ENCODE results near the gene TMOD1. TPM values are rescaled to one million over a fixed set of nuclear protein-coding genes. Genes with fewer than 3 reads are reported as not detected.

Gene TMOD1
- total and polyA plus RNA-seq, 2 of the 8 experiments (the other 6 are each of a cell fraction or from before 2014, with no cell fraction given): 0.17 to 0.88 TPM

GRCh38 chr9:97519441-97519970, 18.0 kb downstream of the TMOD1 start:
- no peak overlapping the region for H3K9ac ChIP-seq (replicated peaks in 1 of 4; ENCODE audit: extremely low read depth in 1 of 4, low read depth in 3 of 4, low read length in 3 of 4)
- CTCF ChIA-PET (ENCODE audit: partially characterized antibody): interaction anchor here (1.5 to 2.8 kb wide), 3 partner anchors 50 to 96 kb away, joined by 6 to 14 read pairs (median 10); no protein-coding TSS in a partner anchor
- peaks cover 0 to 2% (median 0%) of the 10 kb centered on the region in 4 experiments; a peak in 1 of 7 replicates for H3K4me1 ChIP-seq (replicated peaks in 1 of 4; ENCODE audit: control insufficient read depth in 3 of 4, insufficient read depth in 4 of 4, low read length in 3 of 4)

More at GRCh38 chr9:97519441-97519970, 18.0 kb downstream of the TMOD1 start:
- POLR2A ChIA-PET (ENCODE audit: partially characterized antibody): no interaction called here
- WGBS, 2 experiments (ENCODE audit: extremely low coverage in 1 of 2, insufficient coverage in 1 of 2, insufficient read length in 1 of 2, insufficient replicate concordance in 2 of 2, low coverage in 1 of 2, low lambda C conversion rate in 2 of 2, missing lambda C conversion rate in 1 of 2): 90% methylated on average over 11 of the region's 11 CpGs; no CpG with 5 or more reads in 1 of the 2 experiments
- H3K36me3 ChIP-seq (ENCODE audit: control insufficient read depth in 2 of 4, insufficient read depth in 4 of 4, low read length in 3 of 4): no peaks in the 10 kb centered on the region
- H3K27ac ChIP-seq (ENCODE audit: low read depth, low read length): no peak overlapping the region
- H3K18ac ChIP-seq (ENCODE audit: extremely low read depth, low read length): no peak overlapping the region
- H3K4me2 ChIP-seq (ENCODE audit: insufficient read depth in 1 of 2, low read depth in 2 of 2, low read length in 2 of 2): no peak overlapping the region
- no peak overlapping the region for H3K4ac ChIP-seq (replicated peaks; ENCODE audit: insufficient read length, low read depth, low read length)
- no peak overlapping the region for H3K14ac ChIP-seq (ENCODE audit: insufficient read length)
- TF ChIP-seq BRCA1 (IDR thresholded peaks at IDR 0.05; ENCODE audit: low read depth, low read length) (no peak), KDM1A (IDR thresholded peaks at IDR 0.05; ENCODE audit: borderline replicate concordance, low read length) (no peak), CTBP2 (IDR thresholded peaks at IDR 0.05; ENCODE audit: borderline replicate concordance, insufficient read depth, insufficient read length, low read length) (no peak), KDM5A (IDR thresholded peaks at IDR 0.05; ENCODE audit: low read length) (no peak), CTCF (IDR thresholded peaks at IDR 0.05; ENCODE audit: control extremely low read depth in 1 of 3, insufficient read depth in 1 of 3, low read depth in 1 of 3, low read length in 3 of 3) (no peak), TBP (IDR thresholded peaks at IDR 0.05; ENCODE audit: low read depth, low read length) (no peak), SAP30 (IDR thresholded peaks at IDR 0.05; ENCODE audit: insufficient read depth, insufficient replicate concordance, low read length) (no peak), SP2 (IDR thresholded peaks at IDR 0.05; ENCODE audit: low read length) (no peak), RFX5 (IDR thresholded peaks at IDR 0.05; ENCODE audit: borderline replicate concordance, low read depth, low read length) (no peak), MAX (IDR thresholded peaks at IDR 0.05) (no peak), GABPA (IDR thresholded peaks at IDR 0.05; ENCODE audit: borderline replicate concordance, insufficient read depth, low read length) (no peak)
- no peaks in the 10 kb centered on the region for H3K79me1 ChIP-seq (ENCODE audit: low read depth, low read length)
- FAIRE-seq (no peak), DNase-seq (ENCODE audit: low read depth in 1 of 2, low spot score in 2 of 2) (no peak)
- H3K23ac ChIP-seq (ENCODE audit: insufficient read length): no peak overlapping the region
- H3K23me2 ChIP-seq (ENCODE audit: low read depth, low read length): no peaks in the 10 kb centered on the region
- H3K79me2 ChIP-seq (ENCODE audit: control insufficient read depth in 1 of 2, insufficient read depth in 2 of 2, low read length in 2 of 2): no peaks in the 10 kb centered on the region
- no peak overlapping the region for H3K4me3 ChIP-seq (ENCODE audit: extremely low read depth in 1 of 4, insufficient read depth in 2 of 4, low read depth in 3 of 4, low read length in 4 of 4)
- no peak overlapping the region for H2BK15ac ChIP-seq (ENCODE audit: low read length)
- no peak overlapping the region for H4K8ac ChIP-seq (ENCODE audit: extremely low read depth, insufficient read depth, low read length)
- no peak overlapping the region for H2BK120ac ChIP-seq (replicated peaks; ENCODE audit: low read depth, low read length)
- H2BK5ac ChIP-seq (ENCODE audit: low read depth, low read length): no peak overlapping the region
- H3K9me3 ChIP-seq (ENCODE audit: insufficient read depth in 2 of 2, low read depth in 1 of 2, low read length in 1 of 2): no peaks in the 10 kb centered on the region
- H2AFZ ChIP-seq (ENCODE audit: low read length): no peak overlapping the region
- H3K56ac ChIP-seq (replicated peaks; ENCODE audit: insufficient read length, low read depth, low read length): no peak overlapping the region
- H2BK20ac ChIP-seq (ENCODE audit: low read length): no peak overlapping the region
- no peak overlapping the region for H4K5ac ChIP-seq (ENCODE audit: insufficient read length, low read depth, low read length)
- H3K27me3 ChIP-seq (replicated peaks in 1 of 4; ENCODE audit: control insufficient read depth in 3 of 4, extremely low read depth in 1 of 4, insufficient read depth in 3 of 4, low read length in 3 of 4): no peaks in the 10 kb centered on the region; a peak in 1 of 7 replicates
- H2AK5ac ChIP-seq (ENCODE audit: low read depth, low read length): no peak overlapping the region
- H4K20me1 ChIP-seq (replicated peaks in 1 of 2; ENCODE audit: control insufficient read depth in 1 of 2, insufficient read depth in 2 of 2, low read length in 2 of 2): no peaks in the 10 kb centered on the region
- H2BK12ac ChIP-seq (ENCODE audit: low read depth, low read length): no peak overlapping the region
- no peak overlapping the region for H4K91ac ChIP-seq (replicated peaks; ENCODE audit: insufficient read length, low read length)

All from H1 (cell line).